GM18498 (cell line): Measurements from ENCODE around the gene CD163.
"Not testable (repeated sequence)": the region's sequence is repeated elsewhere in the genome, so short reads cannot be mapped to it uniquely, and the experiment has no call there.

Experiments used
- ATAC-seq: cut with Tn5 transposase; IDR thresholded peaks from one replicate; pipeline ENCODE4 v1.9.1; 2021; ENCODE audit warnings: mild to moderate bottlenecking, moderate library complexity; ENCODE audit not compliant: unreplicated experiment

The CD163 gene

DNA sequence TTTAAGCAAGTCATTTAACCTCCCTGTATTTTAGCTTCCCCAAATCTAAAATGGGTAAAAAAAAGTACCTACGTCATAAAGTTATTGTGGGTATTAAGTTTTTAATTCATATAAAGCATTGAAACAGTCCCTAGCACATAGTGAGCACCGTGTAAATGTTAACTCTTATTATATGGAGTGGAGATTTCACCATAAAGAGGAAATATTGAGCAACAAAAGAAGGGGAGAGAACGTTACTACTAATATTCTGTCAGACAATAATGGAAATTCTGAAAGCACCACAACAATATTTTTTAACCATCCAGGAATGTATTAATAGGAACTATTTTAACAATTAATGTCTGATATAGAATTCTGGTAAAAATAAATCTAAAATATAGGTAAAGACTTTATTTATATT is 51.8 kb downstream of the CD163 start:
- ATAC-seq, result no peak

DNA sequence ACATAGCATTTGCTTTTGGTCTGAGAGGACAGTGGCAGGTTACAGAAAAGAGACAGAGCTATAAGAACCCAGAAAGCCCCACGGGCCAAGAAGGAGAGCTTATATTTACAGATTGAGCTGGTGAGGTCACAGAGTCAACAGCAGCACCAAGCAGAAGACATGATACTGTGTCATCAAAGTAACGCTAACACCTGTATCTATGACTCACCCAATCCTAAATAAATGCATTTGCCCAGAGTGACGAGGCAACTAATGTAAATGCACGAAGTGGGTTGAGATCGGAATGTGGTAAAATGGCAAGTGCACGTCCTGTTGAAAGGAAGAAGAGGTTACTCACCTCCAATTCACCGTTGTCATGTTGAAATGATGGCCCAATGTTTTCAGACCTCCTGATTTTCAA is 52.9 kb downstream of the CD163 start:
- ATAC-seq, result no peak

DNA sequence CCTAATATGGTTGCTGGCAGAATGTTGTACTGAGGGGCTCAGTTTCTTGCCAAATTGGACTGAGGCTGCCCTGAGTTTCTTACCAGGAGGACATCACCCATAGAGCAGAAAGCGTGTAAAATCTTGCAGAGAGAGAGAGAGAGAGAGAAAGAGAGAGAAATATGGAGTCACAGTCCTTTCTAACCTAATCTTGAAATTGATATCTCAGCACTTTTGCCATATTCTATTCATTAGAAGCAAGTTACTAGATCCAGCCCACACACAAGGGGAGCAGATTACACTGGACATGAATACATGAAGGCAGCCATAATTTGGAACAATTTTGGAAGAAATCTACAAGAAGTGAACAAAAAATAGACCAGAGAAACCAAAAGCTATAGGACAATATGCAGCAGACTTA is 55.5 kb downstream of the CD163 start:
- ATAC-seq, result no peak

DNA sequence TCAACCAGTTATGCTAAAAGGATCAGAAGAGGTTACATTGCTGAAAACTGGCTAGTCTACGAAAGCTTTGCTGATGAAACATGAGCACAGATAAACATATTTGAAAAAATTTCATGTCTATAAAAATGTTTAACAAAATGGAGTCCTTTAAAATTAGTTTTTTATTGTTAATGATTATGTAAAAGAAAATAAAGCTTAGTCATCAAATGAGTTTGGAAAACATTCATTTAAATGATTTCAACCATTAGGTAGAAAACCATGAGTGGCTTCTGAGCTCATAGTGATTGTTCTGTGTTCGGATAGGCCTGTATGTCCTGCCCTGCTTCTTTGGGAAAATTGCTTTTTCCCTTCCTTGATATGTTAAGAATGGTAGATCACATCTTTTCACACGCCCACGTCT is 59.0 kb downstream of the CD163 start:
- ATAC-seq, result no peak

DNA sequence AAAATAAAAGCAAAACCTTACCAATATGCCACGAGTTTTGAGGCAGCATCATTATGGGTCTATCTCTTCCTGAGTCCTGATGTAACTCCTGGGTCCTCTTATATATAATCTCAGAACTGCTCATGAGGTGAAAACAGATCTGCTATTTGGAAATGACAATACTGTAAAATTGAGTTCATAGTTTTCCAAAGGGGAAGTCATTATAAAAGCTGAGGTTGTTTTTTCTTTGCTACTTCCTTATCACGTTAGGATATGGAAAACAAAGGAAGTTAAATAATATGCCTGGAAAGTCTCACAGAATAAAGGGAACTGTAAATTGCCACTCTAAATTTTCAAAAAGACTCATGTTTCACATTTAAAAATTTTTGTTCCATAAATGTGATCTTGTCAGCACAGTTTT is 59.5 kb downstream of the CD163 start, which contains the start of gene CD163L1:
Gene CD163L1 (minus strand): TSS at position 78 of the 400 bp plus-strand sequence. CDS start 26 bp downstream, at position 52.
- ATAC-seq, result no peak

DNA sequence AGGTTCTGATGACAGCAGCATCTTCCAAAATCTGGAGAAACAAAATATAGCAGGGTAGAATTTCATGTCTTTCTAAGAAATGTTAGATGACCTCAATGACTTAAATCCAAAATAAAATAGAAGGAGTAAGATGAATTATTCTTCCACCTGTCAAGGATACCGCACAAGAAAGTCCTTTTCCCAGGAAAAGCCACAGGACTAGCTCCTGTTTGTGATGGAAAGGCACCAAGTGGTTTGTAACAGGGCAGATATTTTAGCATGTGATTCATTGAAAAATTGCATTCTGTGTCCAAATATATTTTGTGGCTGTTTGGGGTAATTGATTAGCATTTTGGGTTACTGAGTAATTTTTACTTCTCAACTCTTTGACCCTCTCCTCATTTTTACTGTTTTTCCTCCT is 62.4 kb downstream of the CD163 start:
- ATAC-seq, result no peak

DNA sequence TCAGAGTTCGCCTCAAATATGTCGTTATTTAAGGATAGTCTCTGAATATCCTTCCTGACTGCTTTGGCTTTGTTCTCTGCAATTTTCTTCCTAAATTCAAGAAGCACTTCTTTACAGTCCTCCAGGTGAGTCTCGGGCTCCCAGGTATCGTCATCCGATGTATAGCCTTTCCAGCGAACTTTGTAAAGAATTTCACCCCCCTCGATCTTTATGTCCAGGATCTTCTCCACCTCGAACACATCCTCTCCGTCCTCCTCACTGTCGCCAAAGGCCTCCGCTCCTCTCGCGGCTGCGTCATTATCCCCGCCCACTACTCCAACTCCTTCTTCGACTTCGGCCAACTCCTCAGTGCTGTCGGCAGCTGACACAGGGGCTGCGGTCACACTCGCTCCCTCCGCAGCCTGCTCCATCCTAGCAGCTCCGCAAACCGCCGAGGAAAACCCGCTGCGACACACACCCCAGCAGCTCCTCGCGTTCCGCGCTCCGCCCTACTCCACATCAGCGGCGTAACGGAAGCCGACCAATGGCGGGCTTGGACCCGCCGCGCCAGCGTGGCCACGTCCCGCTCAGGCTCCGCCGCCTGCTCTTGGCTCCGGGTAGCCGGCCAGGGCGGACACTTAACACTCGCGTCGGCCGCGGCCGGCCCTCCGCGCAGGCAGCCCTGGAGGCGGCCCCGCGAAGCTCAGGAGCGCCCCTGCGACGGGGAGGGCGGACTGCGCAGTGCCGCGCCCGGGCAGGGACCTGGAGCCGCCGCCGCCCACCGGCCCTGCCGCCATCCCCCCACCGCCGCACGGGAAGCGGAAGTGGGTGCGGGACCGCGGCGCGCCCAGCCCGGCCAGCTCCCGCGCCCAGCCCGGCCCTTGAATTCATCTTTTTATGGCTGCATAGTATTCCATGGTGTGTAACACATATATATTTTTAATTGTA is 63.7 kb downstream of the CD163 start:
- ATAC-seq, result no peak

DNA sequence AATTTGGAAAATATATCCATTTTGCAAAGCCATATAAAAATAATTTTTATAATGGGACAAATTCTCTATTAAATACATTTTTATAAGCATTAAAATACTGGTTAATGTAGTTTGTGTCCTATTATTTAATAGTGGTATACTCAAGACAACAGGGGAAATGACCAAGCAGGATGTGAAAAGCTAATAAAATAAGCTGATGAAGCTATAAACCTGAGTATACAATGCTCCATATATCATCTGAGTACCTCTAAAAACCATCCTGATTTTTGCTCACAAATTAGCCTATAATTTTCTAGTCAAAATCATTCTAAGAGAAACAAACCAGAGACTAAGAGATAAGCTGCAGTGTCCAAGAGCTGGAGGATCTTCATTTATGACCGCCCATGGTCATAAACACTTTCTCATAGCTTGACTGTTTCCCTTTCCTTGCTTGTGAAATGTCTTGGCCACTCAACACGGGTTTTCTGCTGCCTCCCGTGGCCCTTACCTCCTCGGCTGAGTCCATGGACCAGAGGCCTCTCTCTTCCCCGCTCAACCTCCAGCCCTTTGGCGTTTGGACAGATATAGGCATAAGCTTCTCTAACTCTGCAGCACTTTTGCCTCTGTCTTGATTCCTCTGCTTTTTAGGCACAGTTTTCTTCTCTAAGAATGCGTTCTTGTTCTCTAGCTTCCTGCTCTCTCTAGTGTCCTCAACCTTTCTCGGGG is 65.1 kb downstream of the CD163 start:
- not testable (repeated sequence) for ATAC-seq

DNA sequence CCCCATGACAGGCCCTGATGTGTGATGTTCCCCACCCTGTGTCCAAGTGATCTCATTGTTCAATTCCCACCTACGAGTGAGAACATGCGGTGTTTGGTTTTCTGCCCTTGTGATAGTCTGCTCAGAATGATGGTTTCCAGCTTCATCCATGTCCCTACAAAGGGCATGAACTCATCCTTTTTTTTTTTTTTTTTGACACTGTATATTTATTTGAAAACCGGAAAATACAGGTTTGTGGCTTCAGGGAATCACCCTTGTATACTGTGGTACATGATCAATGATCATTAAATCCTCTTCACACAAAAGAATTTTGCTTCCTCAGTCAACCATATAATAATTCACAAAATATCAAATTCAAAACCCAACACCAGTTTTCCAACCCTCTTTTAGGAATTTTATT is 66.1 kb downstream of the CD163 start:
- not testable (repeated sequence) for ATAC-seq

DNA sequence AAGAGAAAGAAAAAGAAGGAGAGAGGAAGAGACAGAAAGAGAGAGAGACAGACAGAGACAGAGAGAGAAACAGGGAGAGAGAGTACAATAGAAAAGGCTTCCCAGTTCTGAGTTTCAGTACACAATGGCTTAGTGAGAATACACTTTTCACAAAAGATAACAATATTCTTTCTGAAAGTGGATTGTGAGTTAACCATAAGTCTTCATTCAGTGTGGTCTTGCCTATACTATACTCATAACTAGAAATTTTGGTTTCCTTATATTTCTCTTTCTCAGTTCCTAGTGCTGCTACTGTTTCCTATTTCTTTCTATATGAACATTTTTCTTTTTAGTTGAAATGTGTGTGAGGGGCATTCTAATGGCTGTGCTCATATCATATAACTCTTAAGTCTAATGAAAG is 68.9 kb downstream of the CD163 start:
- ATAC-seq, result no peak

DNA sequence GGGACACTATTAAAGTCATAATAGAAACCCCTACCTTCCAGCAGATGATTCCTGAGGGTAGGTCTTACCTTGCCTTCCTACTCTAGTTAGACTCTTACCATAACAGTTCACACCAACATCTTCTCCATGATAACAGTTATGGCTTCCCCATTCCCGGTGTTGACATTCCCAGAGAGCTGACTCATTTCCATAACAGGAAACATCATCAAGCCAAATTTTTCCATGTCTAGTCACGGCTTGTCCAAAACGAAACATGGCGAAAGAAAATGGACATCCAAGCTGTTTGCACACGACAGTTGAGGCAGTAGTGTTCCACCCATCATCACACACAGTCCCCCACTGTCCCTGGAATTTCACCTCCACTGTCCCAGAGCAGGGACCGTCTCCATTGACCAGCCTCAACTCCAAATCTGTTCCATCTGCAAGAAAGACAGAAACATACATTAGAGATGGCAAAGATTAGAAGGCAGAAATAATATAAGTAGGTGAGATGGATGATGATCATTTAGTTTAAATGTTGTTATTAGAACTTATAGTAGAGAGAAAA is 70.2 kb downstream of the CD163 start:
- no peak for ATAC-seq

DNA sequence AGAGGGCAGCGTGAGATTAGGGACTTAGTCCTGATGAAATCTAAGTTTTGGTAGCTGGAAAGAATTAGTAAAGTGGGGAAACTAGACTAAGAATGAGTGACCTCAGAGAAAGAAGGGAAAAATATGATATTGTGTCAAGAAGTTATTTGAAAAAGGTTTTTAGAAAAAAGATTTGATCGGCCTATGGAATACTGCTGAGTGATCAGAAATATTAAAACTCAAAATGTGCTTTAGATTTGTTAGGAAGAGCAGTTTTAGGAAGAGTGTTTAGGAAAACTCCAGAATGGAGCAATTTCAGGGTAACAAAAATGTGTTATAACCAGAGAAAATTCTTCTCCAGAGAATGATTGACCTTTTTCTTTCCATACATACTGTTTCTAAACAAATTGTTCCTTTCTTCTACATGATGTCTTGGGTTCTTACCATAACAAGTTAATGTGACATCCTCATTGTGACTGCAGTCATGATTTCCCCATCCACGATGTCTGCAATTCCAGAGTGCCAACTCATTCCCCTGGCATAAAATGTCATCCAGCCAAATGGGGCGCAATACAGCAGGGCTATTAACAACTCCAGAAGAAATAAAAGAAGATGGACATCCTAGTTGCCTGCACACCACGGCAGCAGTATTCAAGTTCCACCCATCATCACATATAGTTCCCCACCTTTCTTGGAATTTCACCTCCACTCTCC is 71.4 kb downstream of the CD163 start:
- ATAC-seq, result no peak
